NK-92 (cell line): ENCODE data around the gene TATDN3.
"Not testable (repeated sequence)": the region's sequence is repeated elsewhere in the genome, so short reads cannot be mapped to it uniquely, and the experiment has no call there.

ENCODE experiments used
- DNase-seq: peaks from one replicate; lab custom pipeline; 2025; ENCODE audit not compliant: unreplicated experiment; lab: John Stamatoyannopoulos, UW

TATDN3 gene

GRCh38 chr1:212827831-212828278 is 36.2 kb downstream of the TATDN3 start:
- DNase-seq, result no peak

GRCh38 chr1:212828395-212828794 is 36.7 kb downstream of the TATDN3 start:
- no peak for DNase-seq

GRCh38 chr1:212833211-212834207 is 41.8 kb downstream of the TATDN3 start:
- DNase-seq, result not testable (repeated sequence)

GRCh38 chr1:212838145-212838544 is 46.5 kb downstream of the TATDN3 start:
- no peak for DNase-seq

GRCh38 chr1:212844521-212844920 is 52.8 kb downstream of the TATDN3 start:
- DNase-seq, result not testable (repeated sequence)

- DNase-seq, result no peak
Observed at GRCh38 chr1:212847549-212847948, 55.9 kb downstream of the TATDN3 start, which contains the start of gene SPATA45. TSS of gene SPATA45 (minus strand) at chr1:212847649. CDS start at chr1:212836149, 11,500 bp downstream.

GRCh38 chr1:212852105-212852688 is 60.5 kb downstream of the TATDN3 start:
- no peak for DNase-seq

GRCh38 chr1:212853658-212854057 is 62.0 kb downstream of the TATDN3 start:
- DNase-seq, result no peak

GRCh38 chr1:212856755-212857154 is 65.1 kb downstream of the TATDN3 start:
- DNase-seq, result no peak

GRCh38 chr1:212857992-212858460 is 66.3 kb downstream of the TATDN3 start, which contains the start of gene FLVCR1:
TSS of gene FLVCR1 (plus strand) at chr1:212858275. CDS start at chr1:212858453, 178 bp downstream.
- DNase-seq, result peak; percentile 26

GRCh38 chr1:212858461-212859265 is 67.0 kb downstream of the TATDN3 start:
- no peak for DNase-seq

GRCh38 chr1:212860713-212861581 is 69.3 kb downstream of the TATDN3 start:
- no peak for DNase-seq

GRCh38 chr1:212862111-212862690 is 70.5 kb downstream of the TATDN3 start:
- DNase-seq, result no peak

- not testable (repeated sequence) for DNase-seq
Observed at GRCh38 chr1:212863345-212863744, 71.7 kb downstream of the TATDN3 start.

- no peak for DNase-seq
Observed at GRCh38 chr1:212864201-212864600, 72.5 kb downstream of the TATDN3 start.
